GM13977 (cell line): Measurements from ENCODE around the gene ADRB2.

Experiments used
- DNase-seq: peaks from one replicate; pipeline ENCODE4 v3.0.0; 2012; ENCODE audit warnings: low spot score
- CTCF ChIP-seq: IDR thresholded peaks from 2 replicates; pipeline ENCODE4 v1.5.1; 2012; ENCODE audit warnings: mild to moderate bottlenecking, control low read depth; ENCODE audit not compliant: insufficient read depth; ENCODE audit errors: extremely low read depth, missing control alignments
- in situ Hi-C: fragments of 300-500 bp; cut with MboI; formaldehyde crosslinking; loops from one replicate; pipeline ENCODE4 v1.12.0; 2022; ENCODE audit warnings: low sequenced_read_pairs, low pct_unique_long_range_greater_than_20kb, mixed read lengths, inconsistent platforms; ENCODE audit not compliant: unreplicated experiment

Gene ADRB2

DNA sequence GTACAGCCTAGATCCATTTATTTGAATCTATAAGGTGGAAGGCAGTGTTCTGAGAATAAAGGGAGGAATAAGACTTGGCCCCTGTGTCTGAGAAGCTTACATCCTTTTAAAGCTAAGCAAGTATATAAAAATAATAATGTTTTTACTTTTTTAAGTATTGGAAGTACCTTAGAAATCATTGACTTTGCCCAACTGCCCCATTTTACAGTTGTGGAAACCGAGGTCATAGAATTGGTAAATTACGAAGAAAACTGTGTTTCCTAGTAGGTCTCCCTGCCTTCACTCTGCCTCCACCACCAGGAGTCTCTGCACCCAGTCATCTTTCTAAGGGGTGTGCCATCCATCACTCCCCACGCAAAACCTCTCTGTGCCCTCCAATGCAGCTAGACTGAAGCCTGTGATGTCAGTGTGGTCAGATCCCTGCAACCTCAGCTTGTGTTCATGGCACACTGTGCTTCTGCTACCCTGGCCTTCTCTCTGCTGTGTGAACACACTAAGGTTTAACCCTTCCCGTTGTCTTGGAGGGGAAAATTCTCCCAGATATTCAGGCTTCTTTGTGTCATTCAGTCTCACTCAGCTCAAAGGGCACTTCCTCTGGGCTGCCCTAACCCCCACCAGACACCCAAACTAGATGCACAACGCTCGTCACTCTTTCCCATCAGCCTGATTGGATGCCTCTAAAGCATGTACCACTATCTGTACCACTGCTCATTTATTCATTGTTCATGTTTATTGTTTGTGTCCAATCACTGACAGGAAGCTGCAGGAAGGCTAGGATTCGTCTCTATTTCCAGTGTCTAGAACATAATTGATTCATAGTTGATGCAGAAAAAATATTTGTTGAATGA lies 18.2 kb downstream of the ADRB2 start:
- DNase-seq: no peak
- no peak for TF ChIP-seq CTCF
- in situ Hi-C loops: no loop called here

- no peak for DNase-seq
- TF ChIP-seq CTCF: no peak
- in situ Hi-C loops: no loop called here
Observed at GRCh38 chr5:148846930-148847329, 20.5 kb downstream of the ADRB2 start.

DNA sequence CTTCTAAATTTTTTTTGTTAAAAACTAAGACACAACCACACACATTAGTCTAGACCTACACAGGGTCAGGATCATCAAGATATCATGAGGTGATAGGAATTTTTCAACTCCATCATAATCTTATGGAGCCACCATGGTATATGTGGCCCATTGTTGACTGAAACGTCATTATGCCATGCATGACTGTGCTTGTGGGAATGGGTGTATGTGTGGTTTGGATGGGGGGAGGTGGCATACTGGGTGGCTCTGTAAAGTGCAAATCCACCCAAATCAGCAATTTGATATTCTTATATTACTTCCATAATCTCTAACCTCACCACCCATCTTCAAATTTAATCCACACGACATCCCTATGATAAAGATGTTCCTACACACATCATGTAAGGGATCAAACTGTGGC lies 21.0 kb downstream of the ADRB2 start:
- no peak for DNase-seq
- no peak for TF ChIP-seq CTCF
- in situ Hi-C loops: no loop called here

DNA sequence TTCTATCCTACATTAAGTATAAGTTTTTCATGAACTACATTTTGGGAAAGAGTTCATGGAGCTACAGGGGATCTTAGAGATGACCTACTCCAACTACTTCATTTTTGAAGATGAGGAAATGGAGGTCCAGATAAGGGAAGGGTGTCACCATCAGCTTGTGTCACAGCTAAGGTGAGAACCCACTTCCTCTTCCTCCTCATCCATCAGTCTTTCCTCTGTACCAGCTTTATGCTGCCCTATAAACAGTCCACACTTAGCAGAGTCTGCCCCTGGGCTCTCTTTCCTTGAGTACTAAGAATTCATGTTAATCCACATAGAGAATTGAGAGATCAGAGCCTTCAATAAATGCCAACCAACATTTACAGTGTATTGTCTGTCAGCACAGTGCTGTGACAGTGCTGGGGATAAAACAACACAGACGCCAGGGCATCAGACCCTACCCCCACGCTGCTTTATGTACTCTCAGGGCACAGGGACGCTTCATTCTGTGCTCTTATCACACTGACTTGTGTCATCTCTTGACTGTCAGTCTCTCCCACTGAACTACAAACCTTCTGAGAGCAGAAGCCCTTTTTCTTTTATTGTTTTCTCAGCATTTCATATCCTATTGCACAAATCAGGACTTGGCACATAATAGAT lies 22.1 kb downstream of the ADRB2 start:
- no peak for TF ChIP-seq CTCF
- DNase-seq: no peak
- in situ Hi-C loops: no loop called here

DNA sequence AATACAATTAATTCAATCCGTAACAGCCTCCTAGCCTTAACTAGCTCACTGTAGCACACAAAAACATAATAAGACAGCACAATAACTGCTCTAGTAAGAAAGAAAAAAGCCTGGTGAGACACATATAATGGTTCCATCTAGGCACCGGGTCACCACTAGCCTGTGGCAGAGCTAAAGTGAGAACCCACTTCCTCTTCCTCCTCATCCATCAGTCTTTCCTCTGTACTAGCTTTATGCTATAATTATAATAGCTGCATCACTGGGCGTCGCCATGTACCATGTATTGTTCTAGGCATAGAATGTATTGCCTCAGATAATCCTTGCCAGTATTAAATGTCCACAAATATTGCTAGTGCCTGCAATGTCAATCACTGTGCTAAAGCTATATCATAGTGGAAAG lies 23.1 kb downstream of the ADRB2 start:
- no peak for DNase-seq
- TF ChIP-seq CTCF: no peak
- in situ Hi-C loops: no loop called here

DNA sequence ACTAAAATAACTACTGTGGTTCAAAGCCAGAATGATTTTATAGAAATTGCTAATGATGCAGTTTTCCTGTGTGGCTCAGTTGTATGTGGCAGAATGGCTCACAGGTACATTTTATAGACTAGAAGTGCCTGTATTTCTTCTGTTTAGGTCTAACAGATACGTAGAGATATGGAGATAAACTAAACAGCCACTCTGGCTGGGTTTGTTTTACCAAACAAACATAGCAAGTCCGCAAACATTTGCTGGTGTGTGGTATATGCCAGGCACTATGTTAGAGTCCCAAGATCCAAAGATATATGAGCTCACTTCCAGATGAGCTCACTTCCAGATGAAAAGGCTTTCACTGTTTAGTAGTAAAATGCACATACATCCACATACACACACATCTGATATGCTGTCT lies 24.4 kb downstream of the ADRB2 start:
- no peak for TF ChIP-seq CTCF
- in situ Hi-C loops: no loop called here
- DNase-seq: no peak
